ENCODE data around the gene SERPINB13. TPM values are rescaled to one million over a fixed set of nuclear protein-coding genes. Genes with fewer than 3 reads are reported as not detected.

The SERPINB13 gene
- total RNA-seq, 1 donor from 2014 or later = not detected

DNA sequence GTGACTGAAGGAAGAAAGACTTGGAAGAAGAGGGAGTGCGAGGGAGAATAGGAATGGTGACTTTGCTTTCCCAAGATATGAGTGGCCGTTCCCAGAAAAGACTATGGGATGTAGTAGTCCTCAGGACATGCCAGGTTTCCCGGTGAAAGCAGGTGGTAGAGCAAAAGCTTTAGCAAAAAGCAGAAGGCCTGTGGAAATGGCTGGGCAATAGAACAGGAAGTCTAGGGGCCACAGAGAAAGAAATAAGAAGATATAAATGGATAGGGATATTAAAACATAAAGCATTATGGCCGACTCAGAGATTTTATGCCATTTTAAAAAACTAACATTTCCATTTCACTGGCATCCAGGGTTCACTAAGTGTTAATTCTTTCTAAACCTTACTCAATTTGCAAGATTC is 1.2 kb upstream of the SERPINB13 start:
- Histone ChIP-seq H3K27ac (ENCODE audit: low read depth, low read length) (no peak overlapping the region), H3K9me3 (ENCODE audit: control insufficient read depth in 3 of 3, low read length in 3 of 3) (no peaks in the 10 kb centered on the region), H3K27me3 (ENCODE audit: control insufficient read depth in 3 of 3, insufficient read depth in 3 of 3, low read length in 3 of 3) (no peaks in the 10 kb centered on the region), H3K4me1 (ENCODE audit: control insufficient read depth in 3 of 3, insufficient read depth in 3 of 3, low read length in 3 of 3) (no peaks in the 10 kb centered on the region), H3K4me3 (ENCODE audit: low read length in 3 of 3) (no peak overlapping the region), H3K9ac (ENCODE audit: low read depth in 1 of 3, low read length in 3 of 3) (no peak overlapping the region), H3K36me3 (ENCODE audit: control insufficient read depth in 3 of 3, insufficient read depth in 3 of 3, low read length in 3 of 3) (no peaks in the 10 kb centered on the region)

DNA sequence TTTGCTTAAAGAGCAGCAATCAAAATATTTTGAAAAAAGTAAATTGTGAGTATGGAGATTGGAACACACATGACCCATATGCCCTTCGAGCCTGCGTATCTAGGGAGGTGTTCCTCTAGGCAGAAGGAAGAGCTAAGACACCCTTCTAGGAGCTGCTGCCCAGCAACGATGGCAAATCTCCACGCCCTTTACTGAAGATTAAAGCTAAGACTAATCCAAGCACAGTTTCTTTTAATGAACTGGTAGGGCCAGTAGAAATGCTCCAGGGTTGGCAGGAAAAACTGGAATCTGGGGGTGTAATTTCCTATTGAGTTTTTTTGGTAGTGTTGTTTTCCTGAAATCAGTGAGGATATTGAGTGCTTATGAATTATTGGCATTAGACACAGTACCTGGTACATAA is 712 bp upstream of the SERPINB13 start:
- Histone ChIP-seq H3K4me3 (ENCODE audit: low read length in 3 of 3) (no peak overlapping the region), H3K9ac (ENCODE audit: low read depth in 1 of 3, low read length in 3 of 3) (no peak overlapping the region), H3K27ac (ENCODE audit: low read depth, low read length) (no peak overlapping the region), H3K27me3 (ENCODE audit: control insufficient read depth in 3 of 3, insufficient read depth in 3 of 3, low read length in 3 of 3) (no peaks in the 10 kb centered on the region), H3K4me1 (ENCODE audit: control insufficient read depth in 3 of 3, insufficient read depth in 3 of 3, low read length in 3 of 3) (no peaks in the 10 kb centered on the region), H3K36me3 (ENCODE audit: control insufficient read depth in 3 of 3, insufficient read depth in 3 of 3, low read length in 3 of 3) (no peaks in the 10 kb centered on the region), H3K9me3 (ENCODE audit: control insufficient read depth in 3 of 3, low read length in 3 of 3) (no peaks in the 10 kb centered on the region)

DNA sequence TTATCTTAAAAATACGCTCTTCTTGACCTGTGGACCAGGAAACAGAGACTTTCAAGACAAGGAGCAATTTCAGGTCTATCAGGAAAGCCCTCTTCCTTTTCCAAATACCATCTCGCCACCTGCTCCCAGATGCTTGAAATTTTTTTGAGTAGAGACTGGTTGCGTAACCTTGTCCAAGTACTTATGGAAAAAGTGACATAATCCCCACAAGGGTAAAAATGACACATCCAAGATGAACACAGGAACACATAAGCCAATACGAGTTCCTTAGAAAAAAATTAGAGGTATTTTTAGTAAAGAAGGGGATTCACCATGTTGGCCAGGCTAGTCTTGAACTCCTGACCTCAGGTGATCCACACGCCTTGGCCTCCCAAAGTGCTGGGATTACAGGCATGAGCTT is 1.8 kb downstream of the SERPINB13 start:
- Histone ChIP-seq H3K27ac (ENCODE audit: low read depth, low read length) (no peak overlapping the region), H3K9ac (ENCODE audit: low read depth in 1 of 3, low read length in 3 of 3) (no peak overlapping the region), H3K4me1 (ENCODE audit: control insufficient read depth in 3 of 3, insufficient read depth in 3 of 3, low read length in 3 of 3) (no peaks in the 10 kb centered on the region), H3K27me3 (ENCODE audit: control insufficient read depth in 3 of 3, insufficient read depth in 3 of 3, low read length in 3 of 3) (no peaks in the 10 kb centered on the region), H3K4me3 (ENCODE audit: low read length in 3 of 3) (no peak overlapping the region), H3K9me3 (ENCODE audit: control insufficient read depth in 3 of 3, low read length in 3 of 3) (no peaks in the 10 kb centered on the region), H3K36me3 (ENCODE audit: control insufficient read depth in 3 of 3, insufficient read depth in 3 of 3, low read length in 3 of 3) (no peaks in the 10 kb centered on the region)

DNA sequence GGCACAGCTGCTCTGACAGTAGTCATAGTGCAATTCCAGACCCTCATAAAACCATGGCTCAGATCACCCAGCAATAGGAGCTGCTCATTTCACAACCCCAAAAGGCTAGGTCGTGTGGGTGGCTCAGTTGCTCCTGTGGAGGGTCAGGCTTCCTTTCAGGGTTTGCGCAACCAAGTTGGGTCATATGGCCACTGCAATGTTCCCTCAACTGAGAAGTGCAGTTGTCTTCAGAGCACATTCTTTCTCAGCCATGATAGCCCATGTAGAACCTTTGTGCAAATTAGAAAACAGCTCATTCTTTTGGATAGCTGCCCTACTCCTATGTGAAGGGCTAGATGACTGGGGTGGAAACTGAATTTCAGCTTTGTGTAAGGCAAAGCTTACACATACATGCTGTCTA is 3.2 kb downstream of the SERPINB13 start:
- Histone ChIP-seq H3K9ac (ENCODE audit: low read depth in 1 of 3, low read length in 3 of 3) (no peak overlapping the region), H3K4me3 (ENCODE audit: low read length in 3 of 3) (no peak overlapping the region), H3K9me3 (ENCODE audit: control insufficient read depth in 3 of 3, low read length in 3 of 3) (no peaks in the 10 kb centered on the region), H3K4me1 (ENCODE audit: control insufficient read depth in 3 of 3, insufficient read depth in 3 of 3, low read length in 3 of 3) (no peaks in the 10 kb centered on the region), H3K27ac (ENCODE audit: low read depth, low read length) (no peak overlapping the region), H3K27me3 (ENCODE audit: control insufficient read depth in 3 of 3, insufficient read depth in 3 of 3, low read length in 3 of 3) (no peaks in the 10 kb centered on the region), H3K36me3 (ENCODE audit: control insufficient read depth in 3 of 3, insufficient read depth in 3 of 3, low read length in 3 of 3) (no peaks in the 10 kb centered on the region)

DNA sequence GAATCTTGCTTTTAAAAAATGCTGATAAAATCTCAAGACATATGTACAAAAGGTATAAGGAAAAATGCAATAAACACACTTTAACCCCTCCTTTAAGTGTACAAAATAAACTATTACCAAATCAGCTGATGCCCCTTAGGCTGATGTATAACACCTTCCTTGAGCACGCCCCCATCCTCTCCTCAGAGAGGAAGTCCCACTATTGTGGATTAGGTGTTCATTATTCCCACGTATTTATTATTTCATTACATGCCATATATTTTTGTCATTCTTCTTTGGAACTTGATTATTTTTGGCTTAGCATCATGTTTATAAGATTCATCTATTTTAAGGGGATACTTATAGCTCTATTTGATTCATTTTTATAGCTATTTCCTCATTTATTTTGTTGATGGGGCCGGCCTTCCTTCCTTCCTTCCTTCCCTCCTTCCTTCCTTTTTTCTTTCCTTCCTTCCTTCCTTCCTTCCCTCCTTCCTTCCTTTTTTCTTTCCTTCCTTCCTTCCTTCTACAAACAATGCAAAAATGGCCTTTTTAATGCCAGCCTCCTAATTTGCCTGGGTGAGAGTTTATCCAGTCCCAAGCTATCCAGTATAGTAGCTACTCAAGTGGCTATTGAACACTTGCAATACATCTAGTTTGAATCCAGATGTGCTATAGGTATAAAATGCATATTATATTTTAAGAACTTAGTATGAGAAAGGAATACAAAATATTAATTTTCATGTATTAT is 4.0 kb downstream of the SERPINB13 start:
- H3K27ac ChIP-seq (ENCODE audit: low read depth, low read length) = no peak overlapping the region
- H3K9ac ChIP-seq (ENCODE audit: low read depth in 1 of 3, low read length in 3 of 3) = no peak overlapping the region
- H3K27me3 ChIP-seq (ENCODE audit: control insufficient read depth in 3 of 3, insufficient read depth in 3 of 3, low read length in 3 of 3) = no peaks in the 10 kb centered on the region
- H3K36me3 ChIP-seq (ENCODE audit: control insufficient read depth in 3 of 3, insufficient read depth in 3 of 3, low read length in 3 of 3) = no peaks in the 10 kb centered on the region
- no peak overlapping the region for H3K4me3 ChIP-seq (ENCODE audit: low read length in 3 of 3)
- H3K9me3 ChIP-seq (ENCODE audit: control insufficient read depth in 3 of 3, low read length in 3 of 3) = no peaks in the 10 kb centered on the region
- H3K4me1 ChIP-seq (ENCODE audit: control insufficient read depth in 3 of 3, insufficient read depth in 3 of 3, low read length in 3 of 3) = no peaks in the 10 kb centered on the region

DNA sequence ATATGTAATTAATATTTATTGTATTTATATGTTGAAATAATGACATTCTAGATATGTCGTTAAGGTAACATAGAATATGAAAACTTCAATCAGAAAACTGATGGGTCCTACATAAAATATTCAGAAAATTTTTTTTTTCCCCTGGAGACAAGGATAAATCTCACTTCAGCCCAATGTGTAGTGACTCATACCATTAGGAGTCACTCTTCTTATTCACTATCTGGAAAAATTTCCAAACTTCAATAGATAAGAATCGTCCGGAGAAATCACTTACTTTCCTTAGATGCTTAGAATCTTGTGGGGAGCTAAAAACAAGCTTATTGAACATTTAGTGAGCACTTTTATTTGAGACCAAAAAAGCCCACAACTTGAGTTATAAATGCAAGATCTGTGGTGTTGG is 4.6 kb downstream of the SERPINB13 start:
- H3K9me3 ChIP-seq (ENCODE audit: control insufficient read depth in 3 of 3, low read length in 3 of 3) = no peaks in the 10 kb centered on the region
- no peaks in the 10 kb centered on the region for H3K36me3 ChIP-seq (ENCODE audit: control insufficient read depth in 3 of 3, insufficient read depth in 3 of 3, low read length in 3 of 3)
- H3K9ac ChIP-seq (ENCODE audit: low read depth in 1 of 3, low read length in 3 of 3) = no peak overlapping the region
- no peaks in the 10 kb centered on the region for H3K4me1 ChIP-seq (ENCODE audit: control insufficient read depth in 3 of 3, insufficient read depth in 3 of 3, low read length in 3 of 3)
- no peaks in the 10 kb centered on the region for H3K27me3 ChIP-seq (ENCODE audit: control insufficient read depth in 3 of 3, insufficient read depth in 3 of 3, low read length in 3 of 3)
- H3K27ac ChIP-seq (ENCODE audit: low read depth, low read length) = no peak overlapping the region
- no peak overlapping the region for H3K4me3 ChIP-seq (ENCODE audit: low read length in 3 of 3)

DNA sequence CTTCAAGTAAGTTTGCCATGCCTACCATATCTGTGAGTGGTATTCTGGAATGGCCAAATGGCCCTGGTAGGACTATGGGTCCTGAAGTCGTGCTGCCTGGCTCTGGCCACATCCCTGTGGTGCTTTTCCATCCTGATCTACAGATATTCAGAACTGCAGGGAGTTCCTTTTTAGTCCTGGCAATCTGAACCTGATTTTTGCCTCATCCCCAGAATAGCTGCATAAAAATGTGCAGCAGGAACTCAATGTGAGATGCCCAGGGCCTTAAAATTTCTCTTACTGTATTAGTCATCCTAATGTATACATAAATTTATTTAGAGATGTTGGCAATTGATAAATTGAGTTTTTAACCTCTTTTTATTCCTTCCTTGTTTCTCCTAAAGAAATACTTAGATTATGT is 5.3 kb downstream of the SERPINB13 start:
- Histone ChIP-seq H3K36me3 (ENCODE audit: control insufficient read depth in 3 of 3, insufficient read depth in 3 of 3, low read length in 3 of 3) (no peaks in the 10 kb centered on the region), H3K27ac (ENCODE audit: low read depth, low read length) (no peak overlapping the region), H3K4me1 (ENCODE audit: control insufficient read depth in 3 of 3, insufficient read depth in 3 of 3, low read length in 3 of 3) (no peaks in the 10 kb centered on the region), H3K4me3 (ENCODE audit: low read length in 3 of 3) (no peak overlapping the region), H3K9ac (ENCODE audit: low read depth in 1 of 3, low read length in 3 of 3) (no peak overlapping the region), H3K9me3 (ENCODE audit: control insufficient read depth in 3 of 3, low read length in 3 of 3) (no peaks in the 10 kb centered on the region), H3K27me3 (ENCODE audit: control insufficient read depth in 3 of 3, insufficient read depth in 3 of 3, low read length in 3 of 3) (peaks cover 0 to 3% (median 0%) of the 10 kb centered on the region in 3 donors)

DNA sequence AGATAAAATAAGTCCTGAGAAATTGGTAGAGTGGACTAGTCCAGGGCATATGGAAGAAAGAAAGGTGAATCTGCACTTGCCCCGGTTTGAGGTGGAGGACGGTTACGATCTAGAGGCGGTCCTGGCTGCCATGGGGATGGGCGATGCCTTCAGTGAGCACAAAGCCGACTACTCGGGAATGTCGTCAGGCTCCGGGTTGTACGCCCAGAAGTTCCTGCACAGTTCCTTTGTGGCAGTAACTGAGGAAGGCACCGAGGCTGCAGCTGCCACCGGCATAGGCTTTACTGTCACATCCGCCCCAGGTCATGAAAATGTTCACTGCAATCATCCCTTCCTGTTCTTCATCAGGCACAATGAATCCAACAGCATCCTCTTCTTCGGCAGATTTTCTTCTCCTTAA is 9.8 kb downstream of the SERPINB13 start:
- H3K4me1 ChIP-seq (ENCODE audit: control insufficient read depth in 3 of 3, insufficient read depth in 3 of 3, low read length in 3 of 3) = no peaks in the 10 kb centered on the region
- H3K4me3 ChIP-seq (ENCODE audit: low read length in 3 of 3) = no peak overlapping the region
- H3K9me3 ChIP-seq (ENCODE audit: control insufficient read depth in 3 of 3, low read length in 3 of 3) = peaks cover 0 to 2% (median 0%) of the 10 kb centered on the region in 3 donors
- peaks cover 0 to 3% (median 0%) of the 10 kb centered on the region in 3 donors for H3K27me3 ChIP-seq (ENCODE audit: control insufficient read depth in 3 of 3, insufficient read depth in 3 of 3, low read length in 3 of 3)
- no peak overlapping the region for H3K27ac ChIP-seq (ENCODE audit: low read depth, low read length)
- H3K9ac ChIP-seq (ENCODE audit: low read depth in 1 of 3, low read length in 3 of 3) = no peak overlapping the region
- no peaks in the 10 kb centered on the region for H3K36me3 ChIP-seq (ENCODE audit: control insufficient read depth in 3 of 3, insufficient read depth in 3 of 3, low read length in 3 of 3)

DNA sequence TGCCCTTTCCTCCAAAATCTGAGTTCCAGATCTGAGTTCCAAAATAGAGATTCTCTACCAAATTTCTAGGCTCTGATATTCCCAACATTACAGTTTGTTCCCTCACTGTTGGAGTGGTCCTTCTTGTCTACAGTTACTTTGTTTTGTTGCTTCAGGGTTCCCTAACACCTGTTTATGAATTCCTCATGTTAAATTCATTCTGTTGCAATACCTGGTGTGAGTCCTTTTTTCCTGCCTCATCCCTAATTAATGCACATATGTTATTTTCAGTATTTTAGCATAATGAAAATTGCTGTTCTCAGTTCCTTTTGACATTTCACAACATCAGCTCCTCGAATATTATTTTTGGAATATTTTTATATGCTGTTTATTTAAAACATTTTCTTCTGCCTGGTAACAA is 16.2 kb downstream of the SERPINB13 start:
- H3K27ac ChIP-seq (ENCODE audit: low read depth, low read length) = no peak overlapping the region
- no peaks in the 10 kb centered on the region for H3K36me3 ChIP-seq (ENCODE audit: control insufficient read depth in 3 of 3, insufficient read depth in 3 of 3, low read length in 3 of 3)
- H3K4me3 ChIP-seq (ENCODE audit: low read length in 3 of 3) = no peak overlapping the region
- no peaks in the 10 kb centered on the region for H3K4me1 ChIP-seq (ENCODE audit: control insufficient read depth in 3 of 3, insufficient read depth in 3 of 3, low read length in 3 of 3)
- H3K9ac ChIP-seq (ENCODE audit: low read depth in 1 of 3, low read length in 3 of 3) = no peak overlapping the region
- no peaks in the 10 kb centered on the region for H3K27me3 ChIP-seq (ENCODE audit: control insufficient read depth in 3 of 3, insufficient read depth in 3 of 3, low read length in 3 of 3)
- H3K9me3 ChIP-seq (ENCODE audit: control insufficient read depth in 3 of 3, low read length in 3 of 3) = peaks cover 0 to 2% (median 0%) of the 10 kb centered on the region in 3 donors

DNA sequence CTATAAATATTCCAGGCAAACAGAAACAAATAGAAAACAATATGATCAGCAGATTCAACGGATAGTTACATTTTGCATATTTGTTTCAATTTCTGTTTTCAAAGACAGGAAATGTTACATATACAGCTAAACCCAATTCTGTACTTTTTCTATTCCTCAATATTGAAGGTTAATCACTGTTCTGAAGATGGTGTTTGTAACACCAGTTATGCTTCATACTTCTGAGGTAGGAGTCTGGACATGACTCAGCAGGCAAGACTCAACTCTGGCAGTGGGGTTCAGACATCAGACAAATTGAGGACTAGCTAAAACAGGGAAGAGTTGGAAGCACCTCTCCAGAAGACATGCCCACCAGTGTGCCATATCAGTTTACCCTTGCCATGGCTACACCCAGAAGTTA is 16.6 kb downstream of the SERPINB13 start:
- Histone ChIP-seq H3K27ac (ENCODE audit: low read depth, low read length) (no peak overlapping the region), H3K9ac (ENCODE audit: low read depth in 1 of 3, low read length in 3 of 3) (no peak overlapping the region), H3K4me3 (ENCODE audit: low read length in 3 of 3) (no peak overlapping the region), H3K27me3 (ENCODE audit: control insufficient read depth in 3 of 3, insufficient read depth in 3 of 3, low read length in 3 of 3) (no peaks in the 10 kb centered on the region), H3K9me3 (ENCODE audit: control insufficient read depth in 3 of 3, low read length in 3 of 3) (peaks cover 0 to 2% (median 0%) of the 10 kb centered on the region in 3 donors), H3K4me1 (ENCODE audit: control insufficient read depth in 3 of 3, insufficient read depth in 3 of 3, low read length in 3 of 3) (no peaks in the 10 kb centered on the region), H3K36me3 (ENCODE audit: control insufficient read depth in 3 of 3, insufficient read depth in 3 of 3, low read length in 3 of 3) (no peaks in the 10 kb centered on the region)

Data from skeletal muscle tissue (tissue), 4 donors.